ENCODE results near the gene CAPS.
"Not testable (repeated sequence)": the region's sequence is repeated elsewhere in the genome, so short reads cannot be mapped to it uniquely, and the experiment has no call there.

Gene CAPS

DNA sequence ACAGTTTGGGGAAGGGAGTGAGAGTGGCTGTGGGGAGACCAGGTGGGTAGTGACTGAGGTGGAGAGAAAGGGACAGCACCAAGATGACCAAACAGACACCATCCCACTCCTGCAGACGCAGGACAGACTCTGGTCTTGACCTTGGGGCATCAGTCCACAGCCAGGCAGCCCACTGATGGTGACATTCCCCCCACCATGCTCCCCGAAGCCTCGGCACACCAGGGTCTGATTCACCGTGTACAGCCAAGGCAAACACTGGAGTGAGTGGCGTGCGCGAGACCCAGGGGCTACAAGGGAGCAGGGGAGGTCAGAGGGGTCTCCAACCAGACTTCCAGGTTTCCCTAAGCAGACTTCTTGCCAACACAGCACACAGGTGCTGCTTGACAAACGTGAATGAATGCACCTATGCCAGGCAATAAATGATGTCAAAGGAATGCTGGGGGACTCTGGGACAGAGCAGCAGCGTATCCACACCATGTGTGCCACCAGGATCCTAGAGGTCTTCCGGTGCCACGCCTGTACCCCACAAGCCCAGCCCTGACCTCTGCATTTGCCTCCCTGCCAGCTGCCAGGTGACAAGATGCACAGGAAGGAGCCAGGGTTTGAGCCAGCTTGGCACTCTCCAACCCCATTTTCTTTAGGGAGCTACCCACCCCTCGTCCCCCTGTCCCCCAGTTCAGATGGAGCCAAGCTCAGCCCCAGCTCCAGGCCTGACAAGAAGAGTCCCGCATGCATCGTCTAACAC lies 45.4 kb downstream of the CAPS start:
- Histone ChIP-seq H3K4me3 (ENCODE audit: low read length) (no peak overlapping the region), H3K36me3 (replicated peaks; ENCODE audit: low read depth, low read length) (peaks cover 12% of the 10 kb centered on the region), H2AFZ (ENCODE audit: low read depth, low read length) (no peak overlapping the region), H3K4me1 (ENCODE audit: low read length) (0 out of 2 replicates have a peak, but pooled peaks cover 5% of the 10 kb centered on the region), H3K4me2 (ENCODE audit: low read length) (no peak overlapping the region), H3K79me2 (ENCODE audit: low read length) (peaks cover 100% of the 10 kb centered on the region), H3K27ac (ENCODE audit: low read length) (no peak overlapping the region), H3K9ac (ENCODE audit: low read length) (no peak overlapping the region), H3K27me3 (ENCODE audit: low read depth, low read length) (no peaks in the 10 kb centered on the region), H3K9me3 (ENCODE audit: insufficient read depth, low read length) (no peaks in the 10 kb centered on the region), H4K20me1 (ENCODE audit: insufficient read depth, low read length) (peaks cover 96% of the 10 kb centered on the region)
- TF ChIP-seq, protein P1, sequence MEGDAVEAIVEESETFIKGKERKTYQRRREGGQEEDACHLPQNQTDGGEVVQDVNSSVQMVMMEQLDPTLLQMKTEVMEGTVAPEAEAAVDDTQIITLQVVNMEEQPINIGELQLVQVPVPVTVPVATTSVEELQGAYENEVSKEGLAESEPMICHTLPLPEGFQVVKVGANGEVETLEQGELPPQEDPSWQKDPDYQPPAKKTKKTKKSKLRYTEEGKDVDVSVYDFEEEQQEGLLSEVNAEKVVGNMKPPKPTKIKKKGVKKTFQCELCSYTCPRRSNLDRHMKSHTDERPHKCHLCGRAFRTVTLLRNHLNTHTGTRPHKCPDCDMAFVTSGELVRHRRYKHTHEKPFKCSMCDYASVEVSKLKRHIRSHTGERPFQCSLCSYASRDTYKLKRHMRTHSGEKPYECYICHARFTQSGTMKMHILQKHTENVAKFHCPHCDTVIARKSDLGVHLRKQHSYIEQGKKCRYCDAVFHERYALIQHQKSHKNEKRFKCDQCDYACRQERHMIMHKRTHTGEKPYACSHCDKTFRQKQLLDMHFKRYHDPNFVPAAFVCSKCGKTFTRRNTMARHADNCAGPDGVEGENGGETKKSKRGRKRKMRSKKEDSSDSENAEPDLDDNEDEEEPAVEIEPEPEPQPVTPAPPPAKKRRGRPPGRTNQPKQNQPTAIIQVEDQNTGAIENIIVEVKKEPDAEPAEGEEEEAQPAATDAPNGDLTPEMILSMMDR (IDR thresholded peaks at IDR 0.05; ENCODE audit: low read depth, low read length) = no peak
- TF ChIP-seq EZH2phosphoT487 (IDR thresholded peaks at IDR 0.05; ENCODE audit: low read depth) = no peak

DNA sequence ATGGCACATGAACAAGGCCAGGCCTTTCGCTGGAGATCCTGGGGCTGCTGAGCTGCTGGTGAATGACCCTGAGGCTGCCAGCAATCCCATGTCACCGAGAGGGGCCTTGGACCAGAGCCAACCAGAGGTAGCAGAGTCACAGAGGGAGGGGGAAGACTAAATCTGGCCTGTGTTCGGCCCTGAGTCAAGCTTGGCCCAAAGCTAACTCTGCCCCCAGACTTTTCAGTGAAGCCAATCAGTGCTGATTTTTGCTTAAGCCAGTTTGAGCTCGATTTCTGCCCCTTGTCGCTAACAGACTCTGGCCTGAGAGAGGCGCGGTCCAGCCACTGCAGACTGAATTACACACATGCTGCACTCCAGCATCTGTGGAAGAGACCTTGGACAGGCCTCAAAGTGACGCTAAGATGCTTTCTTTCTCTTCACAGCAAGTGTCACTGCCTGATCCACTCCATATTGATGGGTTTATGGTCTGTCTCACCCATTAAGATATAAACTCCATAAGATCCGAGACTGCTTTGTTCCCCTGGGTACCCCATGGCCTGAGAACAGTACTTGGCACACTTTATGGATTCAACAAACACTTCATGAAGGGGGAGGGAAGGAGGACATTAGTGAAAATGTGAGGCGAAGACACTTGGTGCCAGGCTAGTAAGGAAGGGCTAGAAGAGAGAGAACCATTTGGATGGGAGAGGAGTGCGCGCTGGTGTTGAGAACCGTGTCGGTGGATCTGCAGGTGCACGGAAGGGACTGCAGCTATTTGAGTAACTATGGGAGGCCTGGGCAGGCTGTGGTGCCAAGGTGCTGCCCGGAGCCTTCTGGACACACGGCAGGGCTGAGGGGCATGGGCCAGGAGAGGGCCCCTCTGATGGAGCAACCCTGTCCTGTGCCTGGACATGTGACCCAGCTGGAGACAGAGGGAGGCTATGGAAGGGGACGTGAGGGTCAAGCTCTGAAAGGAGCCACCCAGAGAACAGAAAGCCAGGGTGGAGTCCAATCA lies 46.2 kb downstream of the CAPS start:
- H3K27me3 ChIP-seq (ENCODE audit: low read depth, low read length) = no peaks in the 10 kb centered on the region
- peaks cover 12% of the 10 kb centered on the region for H3K36me3 ChIP-seq (replicated peaks; ENCODE audit: low read depth, low read length)
- peaks cover 100% of the 10 kb centered on the region for H3K79me2 ChIP-seq (ENCODE audit: low read length)
- H3K4me2 ChIP-seq (ENCODE audit: low read length) = no peak overlapping the region
- H3K9me3 ChIP-seq (ENCODE audit: insufficient read depth, low read length) = no peaks in the 10 kb centered on the region
- H3K4me3 ChIP-seq (ENCODE audit: low read length) = no peak overlapping the region
- H3K9ac ChIP-seq (ENCODE audit: low read length) = no peak overlapping the region
- no peak overlapping the region for H3K27ac ChIP-seq (ENCODE audit: low read length)
- H3K4me1 ChIP-seq (ENCODE audit: low read length) = 0 out of 2 replicates have a peak, but pooled peaks cover 5% of the 10 kb centered on the region
- TF ChIP-seq, protein P1 (IDR thresholded peaks at IDR 0.05; ENCODE audit: low read depth, low read length) = no peak
- no peak for TF ChIP-seq EZH2phosphoT487 (IDR thresholded peaks at IDR 0.05; ENCODE audit: low read depth)
- H2AFZ ChIP-seq (ENCODE audit: low read depth, low read length) = no peak overlapping the region
- H4K20me1 ChIP-seq (ENCODE audit: insufficient read depth, low read length) = peaks cover 96% of the 10 kb centered on the region

DNA sequence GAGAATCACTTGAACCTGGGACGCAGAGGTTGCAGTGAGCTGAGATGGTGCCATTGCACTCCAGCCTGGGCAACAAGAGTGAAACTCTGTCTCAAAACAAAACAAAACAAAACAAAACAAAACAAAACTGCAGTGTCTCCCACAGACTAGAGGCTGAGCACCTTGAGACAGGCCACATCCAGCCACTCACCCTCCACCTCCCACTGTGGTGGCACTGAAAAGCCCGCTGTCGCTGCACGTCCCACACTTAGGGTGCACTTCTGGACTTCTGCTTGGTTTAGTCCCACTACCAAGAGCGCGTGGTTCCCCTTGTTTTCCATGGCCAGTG lies 47.6 kb downstream of the CAPS start:
- not testable (repeated sequence) for H3K4me2 ChIP-seq (ENCODE audit: low read length); H2AFZ ChIP-seq (ENCODE audit: low read depth, low read length); H3K9me3 ChIP-seq (ENCODE audit: insufficient read depth, low read length); H3K27ac ChIP-seq (ENCODE audit: low read length); H3K4me3 ChIP-seq (ENCODE audit: low read length); H3K4me1 ChIP-seq (ENCODE audit: low read length); H3K9ac ChIP-seq (ENCODE audit: low read length); H3K27me3 ChIP-seq (ENCODE audit: low read depth, low read length)
- peaks cover 100% of the 10 kb centered on the region for H3K79me2 ChIP-seq (ENCODE audit: low read length)
- H4K20me1 ChIP-seq (ENCODE audit: insufficient read depth, low read length) = peaks cover 96% of the 10 kb centered on the region
- H3K36me3 ChIP-seq (replicated peaks; ENCODE audit: low read depth, low read length) = peaks cover 17% of the 10 kb centered on the region

DNA sequence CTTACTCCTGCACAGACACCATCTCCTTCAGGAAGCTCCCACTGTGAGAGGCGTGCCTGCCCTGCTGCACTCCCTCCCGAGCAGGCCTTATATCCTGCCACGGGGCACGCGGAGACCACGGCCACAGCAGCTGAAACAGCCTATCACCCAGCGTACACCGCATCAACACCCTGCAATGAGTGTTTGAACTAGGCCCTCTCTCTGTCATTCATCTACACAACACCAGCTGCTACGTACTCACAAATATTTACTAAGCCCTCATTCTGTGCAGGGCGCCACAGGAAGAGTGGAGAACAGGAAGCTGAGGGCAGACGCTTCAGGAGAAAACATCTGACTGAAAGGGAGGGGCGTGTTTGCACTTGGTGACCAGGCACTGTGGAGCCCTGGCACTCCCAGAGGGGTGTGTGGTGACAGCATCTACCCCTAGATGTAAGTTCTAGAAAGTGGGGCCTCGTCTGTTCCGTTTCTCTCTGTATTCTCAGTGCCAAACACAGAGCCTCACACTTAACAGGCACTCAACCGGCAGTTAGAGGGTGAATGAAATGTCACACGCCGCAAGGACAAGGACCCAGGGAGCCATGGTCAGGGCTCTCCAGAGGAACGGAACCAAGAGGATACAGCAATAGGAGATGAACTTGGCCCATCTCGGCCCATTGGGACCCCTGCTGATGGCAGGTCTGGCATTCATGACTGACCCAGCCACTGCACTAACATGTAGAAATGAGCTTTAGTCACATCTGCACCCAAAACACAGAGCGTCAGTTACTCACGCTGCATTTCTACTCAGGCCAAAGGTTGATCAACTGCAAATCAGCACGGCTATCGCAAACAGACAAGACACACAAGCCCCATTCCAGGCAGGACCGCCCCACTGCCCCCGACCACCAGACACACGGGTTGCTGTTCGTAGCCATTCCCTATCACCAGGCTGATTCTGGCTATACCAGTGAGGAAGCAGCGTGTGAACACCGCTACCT lies 48.2 kb downstream of the CAPS start:
- peaks cover 100% of the 10 kb centered on the region for H3K79me2 ChIP-seq (ENCODE audit: low read length)
- no peak overlapping the region for H3K4me3 ChIP-seq (ENCODE audit: low read length)
- peaks cover 96% of the 10 kb centered on the region for H4K20me1 ChIP-seq (ENCODE audit: insufficient read depth, low read length)
- H3K9ac ChIP-seq (ENCODE audit: low read length) = no peak overlapping the region
- H3K27me3 ChIP-seq (ENCODE audit: low read depth, low read length) = no peaks in the 10 kb centered on the region
- H3K9me3 ChIP-seq (ENCODE audit: insufficient read depth, low read length) = no peaks in the 10 kb centered on the region
- H3K4me1 ChIP-seq (ENCODE audit: low read length) = no peaks in the 10 kb centered on the region
- no peak overlapping the region for H3K27ac ChIP-seq (ENCODE audit: low read length)
- TF ChIP-seq, protein P1 (IDR thresholded peaks at IDR 0.05; ENCODE audit: low read depth, low read length) = no peak
- TF ChIP-seq EZH2phosphoT487 (IDR thresholded peaks at IDR 0.05; ENCODE audit: low read depth) = no peak
- no peak overlapping the region for H2AFZ ChIP-seq (ENCODE audit: low read depth, low read length)
- H3K4me2 ChIP-seq (ENCODE audit: low read length) = no peak overlapping the region
- peaks cover 21% of the 10 kb centered on the region for H3K36me3 ChIP-seq (replicated peaks; ENCODE audit: low read depth, low read length)

GRCh38 chr19:5963259-5963658 lies 49.2 kb downstream of the CAPS start:
- H3K27me3 ChIP-seq (ENCODE audit: low read depth, low read length); H3K4me1 ChIP-seq (ENCODE audit: low read length); H2AFZ ChIP-seq (ENCODE audit: low read depth, low read length); H3K4me3 ChIP-seq (ENCODE audit: low read length); H3K9ac ChIP-seq (ENCODE audit: low read length); H3K9me3 ChIP-seq (ENCODE audit: insufficient read depth, low read length); H3K4me2 ChIP-seq (ENCODE audit: low read length); H3K27ac ChIP-seq (ENCODE audit: low read length): not testable (repeated sequence)
- Histone ChIP-seq H3K36me3 (replicated peaks; ENCODE audit: low read depth, low read length) (peaks cover 27% of the 10 kb centered on the region), H4K20me1 (ENCODE audit: insufficient read depth, low read length) (peaks cover 95% of the 10 kb centered on the region), H3K79me2 (ENCODE audit: low read length) (peaks cover 100% of the 10 kb centered on the region)
